Upper lobe of left lung (tissue), 6 donors: ENCODE results near the gene STX19. TPM values are rescaled to one million over a fixed set of nuclear protein-coding genes. Genes with fewer than 3 reads are reported as not detected.

ENCODE experiments used
- ATAC-seq, 2 donors: fragments of 200-7000 bp; cut with Tn5 transposase; one replicate each; pipeline ENCODE4 v1.9.1; 2022; ENCODE audit warnings: mild to moderate bottlenecking in 2 of 2, moderate library complexity in 2 of 2; ENCODE audit not compliant: low FRiP score in 2 of 2
- DNase-seq, 2 donors: peaks; one replicate each; pipeline ENCODE4 v3.0.0-alpha.2; 2019 to 2020
- H3K27ac ChIP-seq, 4 donors: fragments of 200-600 bp; sonication (generic); one replicate each; pipeline ENCODE4 v1.5.1; 2016 to 2019
- H3K27me3 ChIP-seq, 4 donors: fragments of 200-600 bp; sonication (generic); one replicate each; pipeline ENCODE4 v1.5.1; 2017 to 2019
- H3K36me3 ChIP-seq, 4 donors: fragments of 200-600 bp; sonication (generic); one replicate each; pipeline ENCODE4 v1.5.1; 2016 to 2019
- H3K4me1 ChIP-seq, 4 donors: fragments of 200-600 bp; sonication (generic); one replicate each; pipeline ENCODE4 v1.5.1; 2018 to 2019
- H3K4me3 ChIP-seq, 4 donors: fragments of 200-600 bp; sonication (generic); one replicate each; pipeline ENCODE4 v1.5.1; 2017 to 2019; ENCODE audit warnings: mild to moderate bottlenecking in 2 of 4, moderate library complexity in 1 of 4
- H3K9me3 ChIP-seq, 4 donors: fragments of 200-600 bp; sonication (generic); one replicate each; pipeline ENCODE4 v1.5.1; 2018 to 2019
- CTCF ChIP-seq, 6 experiments: fragments of 450-650 bp in 4 of 6; fragments of 200-600 bp in 2 of 6; sonication (generic) in 2 of 6; IDR thresholded peaks; one replicate each; pipeline ENCODE4 v1.5.1; 2016 to 2019; ENCODE audit warnings: antibody characterized with exemption in 6 of 6
- EP300 ChIP-seq, 4 donors: sonication (generic); formaldehyde crosslinking; IDR thresholded peaks; one replicate each; pipeline ENCODE4 v1.5.1; 2017; ENCODE audit warnings: antibody characterized with exemption in 4 of 4, control low read depth in 2 of 4
- POLR2A ChIP-seq, 4 donors: fragments of 450-650 bp; IDR thresholded peaks; one replicate each; pipeline ENCODE4 v1.5.1; 2016 to 2017; ENCODE audit warnings: antibody characterized with exemption in 4 of 4, mild to moderate bottlenecking in 2 of 4
- POLR2AphosphoS5 ChIP-seq, 2 donors: sonication (generic); formaldehyde crosslinking; IDR thresholded peaks; one replicate each; pipeline ENCODE4 v1.5.1; 2017; ENCODE audit warnings: antibody characterized with exemption in 2 of 2
- WGBS, 2 donors: methylation state at CpG; one replicate each; pipeline ENCODE4 v1.1.5; 2017 to 2018; 5-methylcytosine and 5-hydroxymethylcytosine counted together
- total RNA-seq, 6 donors: library from RNA; depleted of rRNA in 4 of 6; stranded (reverse); fragments of >200 nt in 4 of 6; gene quantifications; one replicate each; pipeline versions ENCODE4 v1.1.0 to v1.2.1, GENCODE V29; 2016 to 2021
- donor health status: DM: no; HTN: no; CAD: no; lungs with moderate emphysema.
- donor health status: DM: no; HTN: yes; CAD: no; lungs with severe emphysema.

The STX19 gene
- total RNA-seq, 6 donors from 2014 or later, result 1.1 to 4.9 (median 2.3) TPM; not detected in 2

- Histone ChIP-seq H3K9me3 (no peaks in the 10 kb centered on the region), H3K27me3 (no peaks in the 10 kb centered on the region), H3K4me3 (peak overlapping the region in 1 of 4 donors; percentile 65), H3K4me1 (peaks cover 20 to 42% (median 32%) of the 10 kb centered on the region in 4 donors), H3K36me3 (peaks cover 0 to 10% (median 0%) of the 10 kb centered on the region in 4 donors), H3K27ac (peak overlapping the region; percentile 94 to 98 (median 94))
- ATAC-seq (no peak), DNase-seq (no peak)
- no peak for TF ChIP-seq EP300 (IDR thresholded peaks at IDR 0.05)
- TF ChIP-seq POLR2AphosphoS5 (IDR thresholded peaks at IDR 0.05), result no peak
- no peak for TF ChIP-seq POLR2A (IDR thresholded peaks at IDR 0.05)
- no peak for TF ChIP-seq CTCF (IDR thresholded peaks at IDR 0.05)
- WGBS, 2 donors, result 72 to 74% methylated on average over 6 of the region's 6 CpGs
Measured at GRCh38 chr3:94064243-94064860, 36.0 kb upstream of the STX19 start.

- Histone ChIP-seq H3K36me3 (peaks cover 0 to 15% (median 0%) of the 10 kb centered on the region in 4 donors), H3K27ac (peak overlapping the region; percentile 94 to 98 (median 94)), H3K9me3 (no peaks in the 10 kb centered on the region), H3K27me3 (no peaks in the 10 kb centered on the region), H3K4me1 (peaks cover 20 to 36% (median 32%) of the 10 kb centered on the region in 4 donors), H3K4me3 (peak overlapping the region; percentile 54 to 77 (median 66))
- 54 to 57% methylated on average over 17 of the region's 17 CpGs for whole genome bisulfite sequencing, 2 donors
- ATAC-seq (no peak), DNase-seq (no peak)
- TF ChIP-seq EP300 (IDR thresholded peaks at IDR 0.05) (no peak), CTCF (IDR thresholded peaks at IDR 0.05) (no peak), POLR2AphosphoS5 (IDR thresholded peaks at IDR 0.05) (no peak), POLR2A (IDR thresholded peaks at IDR 0.05) (no peak)
Measured at GRCh38 chr3:94063496-94064119, 35.2 kb upstream of the STX19 start.

GRCh38 chr3:94062513-94063404 is 34.4 kb upstream of the STX19 start, which contains the start of the genes DHFR2 and NSUN3:
TSS of gene DHFR2 (minus strand) at chr3:94062916. CDS start at chr3:94061511, 1,405 bp downstream.
TSS of gene NSUN3 (plus strand) at chr3:94063061. CDS start at chr3:94063127, 66 bp downstream.
- Histone ChIP-seq H3K27ac (peak within 1 kb of the TSS; percentile 94 to 98 (median 94)), H3K27me3 (no peaks in the 10 kb centered on the region), H3K4me1 (peaks cover 20 to 36% (median 32%) of the 10 kb centered on the region in 4 donors), H3K9me3 (no peaks in the 10 kb centered on the region), H3K4me3 (peak within 1 kb of the TSS; percentile 54 to 77 (median 66)), H3K36me3 (peaks cover 0 to 15% (median 0%) of the 10 kb centered on the region in 4 donors)
- ATAC-seq (peak; percentile 96 to 97), DNase-seq (peak; percentile 88 to 95)
- TF ChIP-seq POLR2A (IDR thresholded peaks at IDR 0.05), result peak in 2 of 4 donors; percentile 44 to 69
- TF ChIP-seq CTCF (IDR thresholded peaks at IDR 0.05), result no peak
- peak; percentile 42 to 84 for TF ChIP-seq POLR2AphosphoS5 (IDR thresholded peaks at IDR 0.05)
- TF ChIP-seq EP300 (IDR thresholded peaks at IDR 0.05), result no peak
- WGBS, 2 donors, result 0% methylated on average over 36 to 52 of the region's 52 CpGs

GRCh38 chr3:94061297-94061696 is 32.9 kb upstream of the STX19 start:
- DNase-seq (no peak), ATAC-seq (no peak)
- no peak for TF ChIP-seq POLR2A (IDR thresholded peaks at IDR 0.05)
- no peak for TF ChIP-seq CTCF (IDR thresholded peaks at IDR 0.05)
- no peak for TF ChIP-seq EP300 (IDR thresholded peaks at IDR 0.05)
- no peak for TF ChIP-seq POLR2AphosphoS5 (IDR thresholded peaks at IDR 0.05)
- no peaks in the 10 kb centered on the region for H3K9me3 ChIP-seq
- no peaks in the 10 kb centered on the region for H3K27me3 ChIP-seq
- 96 to 98% methylated on average over 13 of the region's 13 CpGs for whole genome bisulfite sequencing, 2 donors
- peaks cover 20 to 34% (median 29%) of the 10 kb centered on the region in 4 donors for H3K4me1 ChIP-seq
- no peak overlapping the region for H3K27ac ChIP-seq
- H3K36me3 ChIP-seq, result peaks cover 0 to 9% (median 0%) of the 10 kb centered on the region in 4 donors
- no peak overlapping the region for H3K4me3 ChIP-seq
